SK-N-SH treated with all-trans-retinoic acid at 6 μM for 48 hours (cell line): Measurements from ENCODE around the gene SEL1L3.
A peak's percentile ranks its signal among the peaks of the same experiment; 100 is the strongest.

Source experiments
- ATAC-seq: fragments of 200-7000 bp; cut with Tn5 transposase; 3 replicates; pipeline ENCODE4 v1.9.1; 2020; ENCODE audit warnings: mild to moderate bottlenecking, moderate library complexity
- ARNTL ChIP-seq: fragments of 450-650 bp; formaldehyde crosslinking; IDR thresholded peaks from 2 replicates; pipeline ENCODE4 v1.5.0; 2020; ENCODE audit warnings: low read depth, mild to moderate bottlenecking, moderate library complexity, borderline replicate concordance
- CSDC2 ChIP-seq: fragments of 250-450 bp; sonication (Bioruptor Pico); IDR thresholded peaks from 2 replicates; pipeline ENCODE4 v1.5.0; 2020; ENCODE audit warnings: mild to moderate bottlenecking, moderate library complexity
- CSRNP3 ChIP-seq: fragments of 250-450 bp; sonication (Bioruptor Pico); IDR thresholded peaks from 2 replicates; pipeline ENCODE4 v1.5.1; 2021; ENCODE audit warnings: mild to moderate bottlenecking, moderate library complexity
- ESRRG ChIP-seq: fragments of 250-450 bp; sonication (Bioruptor Pico); IDR thresholded peaks from 2 replicates; pipeline ENCODE4 v1.6.1; 2021; ENCODE audit warnings: mild to moderate bottlenecking
- ISL1 ChIP-seq: fragments of 250-450 bp; sonication (Bioruptor Pico); IDR thresholded peaks from 2 replicates; pipeline ENCODE4 v2.1.2; 2022; ENCODE audit warnings: mild to moderate bottlenecking, moderate library complexity
- OSR1 ChIP-seq: fragments of 250-450 bp; sonication (Bioruptor Pico); IDR thresholded peaks from 2 replicates; pipeline ENCODE4 v1.8.0; 2022; ENCODE audit warnings: moderate library complexity, mild to moderate bottlenecking, inconsistent platforms
- PATZ1 ChIP-seq: fragments of 250-450 bp; sonication (Bioruptor Pico); IDR thresholded peaks from 2 replicates; pipeline ENCODE4 v1.8.0; 2020; ENCODE audit warnings: mild to moderate bottlenecking, moderate library complexity, borderline replicate concordance
- POU6F1 ChIP-seq: fragments of 250-450 bp; sonication (Bioruptor Pico); IDR thresholded peaks from 2 replicates; pipeline ENCODE4 v1.8.0; 2021; ENCODE audit warnings: low read depth, mild to moderate bottlenecking, moderate library complexity, borderline replicate concordance
- PPARA ChIP-seq: fragments of 250-450 bp; sonication (Bioruptor Pico); IDR thresholded peaks from 2 replicates; pipeline ENCODE4 v1.5.0; 2020; ENCODE audit warnings: mild to moderate bottlenecking, borderline replicate concordance
- RARB ChIP-seq: fragments of 250-450 bp; sonication (Bioruptor Pico); IDR thresholded peaks from 2 replicates; pipeline ENCODE4 v1.8.0; 2021; ENCODE audit warnings: mild to moderate bottlenecking, moderate library complexity
- SNAI2 ChIP-seq: fragments of 250-450 bp; sonication (Bioruptor Pico); IDR thresholded peaks from 2 replicates; pipeline ENCODE4 v1.5.0; 2020; ENCODE audit warnings: mild to moderate bottlenecking, moderate library complexity
- TCF4 ChIP-seq: fragments of 250-450 bp; sonication (Bioruptor Pico); IDR thresholded peaks from 2 replicates; pipeline ENCODE4 v1.8.0; 2021; ENCODE audit warnings: mild to moderate bottlenecking, moderate library complexity, borderline replicate concordance
- TOX ChIP-seq: fragments of 250-450 bp; sonication (Bioruptor Pico); IDR thresholded peaks from 2 replicates; pipeline ENCODE4 v1.8.0; 2021; ENCODE audit warnings: mild to moderate bottlenecking, moderate library complexity, borderline replicate concordance
- TSHZ2 ChIP-seq: fragments of 250-450 bp; sonication (Bioruptor Pico); IDR thresholded peaks from 2 replicates; pipeline ENCODE4 v1.5.0; 2020; ENCODE audit warnings: mild to moderate bottlenecking, moderate library complexity
- ZC3H10 ChIP-seq: fragments of 250-450 bp; sonication (Bioruptor Pico); IDR thresholded peaks from 2 replicates; pipeline ENCODE4 v1.5.1; 2021; ENCODE audit warnings: mild to moderate bottlenecking, moderate library complexity
- ZFP3 ChIP-seq: fragments of 250-450 bp; sonication (Bioruptor Pico); IDR thresholded peaks from 2 replicates; pipeline ENCODE4 v1.5.0; 2020; ENCODE audit warnings: mild to moderate bottlenecking, moderate library complexity
- ZFP30 ChIP-seq: fragments of 450-650 bp; formaldehyde crosslinking; IDR thresholded peaks from 2 replicates; pipeline ENCODE4 v1.5.0; 2022; ENCODE audit warnings: mild to moderate bottlenecking, moderate library complexity
- ZNF565 ChIP-seq: fragments of 450-650 bp; formaldehyde crosslinking; conservative IDR thresholded peaks from 2 replicates; pipeline ENCODE4 v1.5.0; 2020; ENCODE audit warnings: low read depth, mild to moderate bottlenecking, moderate library complexity
- ZNF70 ChIP-seq: fragments of 450-650 bp; formaldehyde crosslinking; IDR thresholded peaks from 2 replicates; pipeline ENCODE4 v1.5.0; 2020; ENCODE audit warnings: mild to moderate bottlenecking, moderate library complexity
- ZNF8 ChIP-seq: fragments of 450-650 bp; formaldehyde crosslinking; IDR thresholded peaks from 2 replicates; pipeline ENCODE4 v1.5.0; 2020; ENCODE audit warnings: mild to moderate bottlenecking, moderate library complexity

Gene SEL1L3

GRCh38 chr4:25713812-25714211 lies 149.0 kb downstream of the SEL1L3 start (continued):
- no peak for TF ChIP-seq PATZ1 (CRISPR knock-in tag)
- no peak for TF ChIP-seq ARNTL (CRISPR knock-in tag)

GRCh38 chr4:25712611-25713010 lies 150.2 kb downstream of the SEL1L3 start:
- ATAC-seq, result no peak
- no peak for TF ChIP-seq ZNF8 (CRISPR knock-in tag)
- TF ChIP-seq TCF4, result 0 out of 2 replicates have a peak, but pooled peaks have one; percentile 50

GRCh38 chr4:25710637-25711036 lies 152.2 kb downstream of the SEL1L3 start:
- TF ChIP-seq RARB (CRISPR knock-in tag), result no peak
- TF ChIP-seq ZFP3 (CRISPR knock-in tag), result no peak
- TF ChIP-seq TCF4, result no peak
- no peak for TF ChIP-seq CSRNP3 (CRISPR knock-in tag)
- TF ChIP-seq POU6F1 (CRISPR knock-in tag), result no peak
- TF ChIP-seq CSDC2, result no peak
- TF ChIP-seq ESRRG (CRISPR knock-in tag), result no peak
- no peak for TF ChIP-seq ZNF565 (CRISPR knock-in tag)
- no peak for TF ChIP-seq TSHZ2 (CRISPR knock-in tag)
- no peak for ATAC-seq

GRCh38 chr4:25704516-25704915 lies 158.3 kb downstream of the SEL1L3 start:
- TF ChIP-seq TOX (CRISPR knock-in tag) (no peak), ZNF565 (CRISPR knock-in tag) (no peak), ZFP30 (CRISPR knock-in tag) (no peak), ARNTL (CRISPR knock-in tag) (no peak), ZC3H10 (CRISPR knock-in tag) (no peak), ZFP3 (CRISPR knock-in tag) (no peak), PPARA (CRISPR knock-in tag) (no peak), CSRNP3 (CRISPR knock-in tag) (no peak), TSHZ2 (CRISPR knock-in tag) (no peak), ISL1 (CRISPR knock-in tag) (no peak), ZNF70 (no peak), OSR1 (CRISPR knock-in tag) (no peak), ESRRG (CRISPR knock-in tag) (no peak), ZNF8 (CRISPR knock-in tag) (no peak), CSDC2 (no peak), SNAI2 (no peak)
- no peak for ATAC-seq
